Medulla oblongata (tissue), 1 donor: ENCODE data around the gene NTSR2.
A peak's percentile ranks its signal among the peaks of the same experiment; 100 is the strongest.

Experiments used
- DNase-seq: peaks from one replicate; pipeline ENCODE4 v3.0.0-alpha.2; 2015; ENCODE audit errors: extremely low spot score

Gene NTSR2

DNA sequence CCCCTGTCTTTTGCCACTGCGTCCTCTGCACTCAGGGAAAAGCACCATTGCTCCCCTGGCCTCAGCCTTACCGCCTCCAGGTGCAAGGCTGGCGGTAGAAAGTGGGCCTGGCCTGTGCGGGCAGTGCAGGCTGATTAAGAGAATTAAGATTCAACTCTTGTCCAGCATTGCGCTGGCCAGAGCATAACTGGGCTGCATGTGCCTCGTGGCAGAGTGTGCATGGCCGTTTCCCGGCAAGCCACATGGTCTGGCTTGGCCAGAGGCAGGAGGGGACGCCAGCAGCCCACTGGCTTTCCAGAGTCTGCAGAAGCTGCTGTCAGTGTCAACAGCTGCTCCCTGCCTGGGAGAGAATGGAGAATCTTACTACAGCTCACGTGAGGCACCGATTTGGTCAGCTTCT is 12.3 kb downstream of the NTSR2 start:
- DNase-seq = peak; percentile 59

GRCh38 chr2:11657195-11657594 is 12.8 kb downstream of the NTSR2 start:
- no peak for DNase-seq

DNA sequence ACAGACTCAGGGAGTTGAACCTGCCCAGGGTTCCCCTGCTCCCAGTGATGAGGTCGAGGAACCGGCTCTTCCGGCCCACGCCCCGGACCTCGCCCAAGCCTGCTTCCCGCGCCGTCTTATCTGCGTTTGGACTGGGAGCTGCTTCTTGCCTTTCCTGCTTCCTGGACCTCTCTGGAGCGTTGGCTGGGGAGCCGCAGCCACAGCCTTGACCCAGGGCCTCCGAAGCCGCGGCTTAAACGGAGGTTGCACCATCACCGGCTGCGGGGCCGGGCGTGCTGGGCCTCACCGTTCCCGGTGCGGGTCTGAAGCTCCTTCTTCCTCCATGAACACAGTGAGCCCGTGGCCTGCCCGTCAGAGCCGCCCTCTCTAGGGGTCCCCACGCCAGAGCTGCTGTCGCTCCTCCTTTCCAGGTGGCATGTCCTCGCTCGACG is 13.3 kb downstream of the NTSR2 start:
- no peak for DNase-seq

DNA sequence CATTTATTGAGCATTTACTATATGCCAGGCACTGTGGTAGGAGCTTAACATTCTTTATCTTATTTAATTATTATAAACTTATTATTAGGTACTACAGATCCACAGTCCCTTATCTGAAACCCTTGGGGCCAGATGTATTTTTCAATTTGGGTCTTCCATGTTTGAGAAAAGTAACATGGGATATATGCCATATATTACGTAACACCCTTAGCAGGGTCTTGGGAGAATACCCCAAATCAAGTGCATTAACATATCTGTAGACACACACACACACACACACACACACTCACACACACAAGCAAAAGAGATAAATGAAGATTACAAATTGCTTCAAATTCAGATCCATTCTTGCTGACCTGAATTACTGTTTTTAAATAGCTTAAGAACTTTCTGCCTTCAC is 13.7 kb downstream of the NTSR2 start:
- DNase-seq = no peak

- DNase-seq = no peak
Measured at GRCh38 chr2:11655495-11655894, 14.5 kb downstream of the NTSR2 start.

- DNase-seq = peak; percentile 87
Measured at GRCh38 chr2:11652553-11652952, 17.4 kb downstream of the NTSR2 start.

DNA sequence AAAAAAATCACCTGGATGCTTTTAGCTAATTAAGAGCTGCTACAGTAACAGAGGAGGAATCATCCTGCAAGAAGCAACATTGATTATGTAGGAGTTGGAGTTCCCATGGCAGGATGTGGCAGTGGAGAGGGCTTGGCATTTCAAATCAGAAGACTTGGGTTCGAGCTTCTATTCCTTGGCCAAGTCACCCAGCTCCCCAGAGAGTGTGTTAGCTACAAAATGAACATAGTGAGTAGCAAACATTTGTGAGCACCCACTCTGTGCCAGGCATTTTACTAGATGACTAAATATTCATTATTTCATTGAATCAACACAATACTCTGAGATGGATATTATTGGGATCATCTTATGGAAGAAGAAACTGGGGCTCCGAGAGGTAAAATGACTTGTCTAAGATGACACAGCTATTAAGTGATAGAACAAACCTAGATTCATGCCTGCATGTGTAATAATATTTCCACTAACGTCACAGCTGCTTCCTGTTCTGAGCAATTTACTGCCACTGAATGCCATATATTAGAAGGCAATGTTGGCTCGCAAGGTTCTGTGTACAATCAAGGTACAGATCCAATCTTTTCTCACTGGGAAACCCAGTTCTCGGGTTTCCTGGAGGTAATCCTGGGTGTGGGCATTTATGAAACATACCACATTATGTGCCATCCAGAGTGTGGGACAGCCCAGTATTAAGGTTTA is 18.0 kb downstream of the NTSR2 start:
- DNase-seq = no peak

DNA sequence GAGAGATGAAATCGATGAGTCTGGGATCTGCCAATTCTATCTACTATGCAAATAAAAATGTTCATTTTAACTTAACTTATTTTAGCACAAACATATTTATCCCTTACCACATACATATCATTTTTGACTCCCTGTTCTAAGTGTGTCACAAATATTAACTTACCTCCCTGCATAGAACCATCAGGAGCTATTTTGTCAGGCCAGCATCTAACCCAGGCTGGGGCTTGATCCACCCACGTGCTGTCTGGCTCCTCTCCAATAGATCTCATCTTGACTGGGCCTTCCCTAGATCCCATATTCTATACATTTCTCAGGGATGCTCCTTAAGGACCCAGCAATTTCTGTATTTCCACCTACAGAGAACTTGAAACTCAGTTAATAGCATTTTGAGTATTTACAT is 20.9 kb downstream of the NTSR2 start:
- DNase-seq = no peak

- peak; percentile 36 for DNase-seq
Measured at GRCh38 chr2:11647834-11648600, 22.0 kb downstream of the NTSR2 start.

DNA sequence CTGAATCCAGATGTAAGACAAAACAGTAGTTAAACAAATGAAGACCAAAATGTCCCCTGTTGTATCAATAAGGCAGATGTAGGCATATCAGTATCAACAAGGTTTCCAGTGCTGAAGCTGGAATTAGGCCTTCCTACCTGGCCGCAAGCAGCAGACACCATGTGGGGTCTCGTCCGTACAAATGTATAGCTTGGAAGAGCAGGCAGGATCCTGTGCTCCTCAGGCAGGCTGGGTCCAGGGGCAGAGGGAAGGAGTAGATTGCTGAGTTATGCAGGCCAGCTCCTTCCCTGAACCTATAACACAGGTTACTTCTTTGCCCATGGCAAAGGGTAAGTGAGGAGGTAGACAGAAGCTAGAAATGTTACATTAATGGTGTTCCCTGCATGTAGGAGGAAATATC is 23.5 kb downstream of the NTSR2 start:
- DNase-seq = no peak

- DNase-seq = no peak
Measured at GRCh38 chr2:11644293-11644692, 25.7 kb downstream of the NTSR2 start.

DNA sequence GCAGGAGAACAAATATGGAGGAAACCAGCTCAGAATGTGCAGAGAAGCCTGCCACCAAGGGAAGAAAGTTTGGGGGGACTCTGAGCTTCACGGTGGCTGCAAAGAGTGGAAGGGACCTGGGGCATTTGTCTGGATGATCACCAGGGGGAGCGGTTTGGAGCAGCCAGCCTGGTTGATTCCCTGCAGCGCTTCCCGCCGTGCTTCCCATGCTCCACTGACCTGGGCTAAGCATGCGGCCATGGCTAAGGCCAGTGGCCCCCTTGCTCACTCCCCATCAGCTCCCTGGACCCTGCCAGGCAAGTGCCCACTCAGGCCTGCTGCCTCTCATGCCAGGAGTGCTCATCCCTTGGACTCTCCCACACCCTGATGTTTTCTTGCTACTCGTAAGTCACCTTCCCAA is 27.0 kb downstream of the NTSR2 start:
- DNase-seq = no peak

DNA sequence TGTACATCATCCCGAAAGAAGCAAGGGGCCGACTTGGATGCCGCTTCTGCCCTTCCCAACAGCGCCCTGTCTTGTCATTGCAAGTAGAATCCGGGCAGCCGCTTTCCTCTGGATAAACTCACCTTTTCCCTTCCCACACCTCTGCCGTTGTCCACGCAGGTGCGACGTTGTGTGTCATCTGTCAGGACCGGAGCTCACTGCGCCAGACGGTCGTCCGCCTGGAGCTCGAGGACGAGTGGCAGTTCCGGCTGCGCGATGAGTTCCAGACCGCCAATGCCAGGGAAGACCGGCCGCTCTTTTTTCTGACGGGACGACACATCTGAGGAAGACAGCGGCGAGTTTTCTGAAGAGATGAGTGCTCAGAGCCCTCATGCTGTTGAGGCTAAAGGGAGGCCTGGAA is 29.9 kb downstream of the NTSR2 start:
- DNase-seq = no peak

- no peak for DNase-seq
Measured at GRCh38 chr2:11639503-11639902, 30.5 kb downstream of the NTSR2 start.

- no peak for DNase-seq
Measured at GRCh38 chr2:11637546-11637945, 32.4 kb downstream of the NTSR2 start.

DNA sequence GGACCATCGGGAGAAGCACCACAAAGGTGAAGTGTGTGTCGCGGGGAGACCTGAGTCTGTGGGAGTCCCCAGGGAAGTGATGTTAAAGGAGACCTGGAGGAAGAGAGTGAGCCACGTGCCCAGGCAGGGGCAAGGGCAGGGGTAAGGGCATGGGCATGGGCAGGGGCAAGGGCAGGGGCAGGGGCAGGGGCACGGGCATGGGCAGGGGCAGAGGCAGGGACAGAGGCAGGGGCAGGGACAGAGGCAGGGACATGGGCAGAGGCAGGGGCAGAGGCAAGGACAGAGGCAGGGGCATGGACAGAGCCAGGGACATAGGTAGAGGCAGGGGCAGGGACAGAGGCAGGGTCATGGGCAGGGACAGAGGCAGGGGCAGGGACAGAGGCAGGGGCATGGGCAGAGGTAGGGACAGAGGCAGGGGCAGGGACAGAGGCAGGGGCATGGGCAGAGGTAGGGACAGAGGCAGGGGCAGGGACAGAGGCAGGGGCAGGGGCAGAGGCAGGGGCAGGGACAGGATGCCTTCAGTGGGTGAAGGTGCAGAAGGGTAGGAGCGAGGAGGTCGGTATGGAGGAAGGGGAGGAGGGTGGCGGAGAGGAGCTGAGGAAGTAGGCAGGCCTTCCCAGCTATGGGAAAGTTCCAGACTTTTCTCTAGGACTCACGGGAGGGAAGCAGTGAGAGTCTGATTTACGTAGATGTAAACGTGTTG is 33.3 kb downstream of the NTSR2 start:
- DNase-seq = no peak

GRCh38 chr2:11635141-11635540 is 34.9 kb downstream of the NTSR2 start:
- DNase-seq = no peak

GRCh38 chr2:11634584-11634983 is 35.4 kb downstream of the NTSR2 start:
- no peak for DNase-seq

GRCh38 chr2:11633923-11634478 is 36.0 kb downstream of the NTSR2 start:
- no peak for DNase-seq

GRCh38 chr2:11631462-11631861 is 38.5 kb downstream of the NTSR2 start:
- no peak for DNase-seq

- no peak for DNase-seq
Measured at GRCh38 chr2:11630855-11631254, 39.1 kb downstream of the NTSR2 start.

DNA sequence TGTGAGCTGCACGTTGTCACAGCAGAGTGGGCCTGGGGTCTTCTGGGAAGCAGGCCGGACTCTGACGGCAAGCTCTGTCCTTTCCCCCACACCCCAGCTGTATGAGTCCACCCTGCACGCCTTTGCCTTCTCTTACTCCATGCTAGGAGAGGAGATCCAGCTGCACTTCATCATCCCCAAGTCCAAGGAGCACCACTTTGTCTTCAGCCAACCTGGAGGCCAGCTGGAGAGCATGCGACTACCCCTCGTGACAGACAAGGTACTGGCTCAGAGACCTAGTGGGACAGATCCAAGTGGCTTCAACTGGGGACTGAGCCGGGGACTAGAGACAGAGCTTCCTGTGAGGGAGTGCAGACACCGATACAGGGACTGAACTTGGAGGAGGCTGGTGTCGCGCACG is 40.1 kb downstream of the NTSR2 start:
- no peak for DNase-seq

DNA sequence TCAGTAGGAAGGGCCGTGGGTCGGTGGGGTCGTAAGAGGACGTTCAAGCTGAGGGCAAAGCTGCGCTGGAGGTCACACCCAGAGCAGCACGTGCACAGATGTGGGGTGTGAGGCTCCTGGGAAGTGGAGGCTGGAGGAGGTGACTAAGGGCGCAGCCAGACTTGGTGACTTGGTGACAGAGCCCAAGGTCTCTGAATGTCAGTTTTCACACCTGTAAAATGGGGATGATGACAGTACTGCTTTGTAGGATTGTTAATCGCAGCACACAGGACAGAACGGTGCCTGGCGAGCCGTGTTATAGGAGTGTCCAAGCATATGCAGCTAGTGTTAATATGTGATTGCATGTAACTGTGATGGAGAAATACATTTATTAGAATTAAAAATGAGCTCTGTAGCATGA is 40.8 kb downstream of the NTSR2 start:
- DNase-seq = no peak
